ENCODE measurements around the gene C10orf90. TPM values are rescaled to one million over a fixed set of nuclear protein-coding genes. Genes with fewer than 3 reads are reported as not detected.

The C10orf90 gene
- total and polyA plus RNA-seq, 2 experiments from 2014 or later: 0.20 TPM; not detected in 1

GRCh38 chr10:126564326-126564888 lies 106.1 kb downstream of the C10orf90 start:
- Histone ChIP-seq H3K9me2 (replicated peaks; ENCODE audit: insufficient read depth) (no peaks in the 10 kb centered on the region), H3K4me2 (no peak overlapping the region), H3K27ac (no peak overlapping the region), H3K4me1 (ENCODE audit: insufficient read depth) (peaks cover 6% of the 10 kb centered on the region), H3K27me3 (no peaks in the 10 kb centered on the region), H3K79me2 (no peaks in the 10 kb centered on the region), H3K4me3 (no peak overlapping the region), H4K20me1 (ENCODE audit: insufficient read depth, poor library complexity, severe bottlenecking) (no peaks in the 10 kb centered on the region), H3K36me3 (replicated peaks; ENCODE audit: insufficient read depth, low read depth) (no peaks in the 10 kb centered on the region), H2AFZ (no peak overlapping the region), H3K9me3 (ENCODE audit: low read depth) (no peaks in the 10 kb centered on the region)
- WGBS (ENCODE audit: low lambda C conversion rate, missing lambda C conversion rate): 93% methylated on average over 4 of the region's 4 CpGs
- DNase-seq (ENCODE audit: low spot score): no peak
- no peak for TF ChIP-seq CTCF (IDR thresholded peaks at IDR 0.05; ENCODE audit: poor library complexity)
- TF ChIP-seq EZH2 (IDR thresholded peaks at IDR 0.05; ENCODE audit: borderline replicate concordance): no peak
- no peak for TF ChIP-seq EZH2phosphoT487 (IDR thresholded peaks at IDR 0.05; ENCODE audit: low read depth, severe bottlenecking, unreplicated experiment)

- no peaks in the 10 kb centered on the region for H4K20me1 ChIP-seq (ENCODE audit: insufficient read depth, poor library complexity, severe bottlenecking)
- H3K4me1 ChIP-seq (ENCODE audit: insufficient read depth): no peaks in the 10 kb centered on the region
- TF ChIP-seq EZH2 (IDR thresholded peaks at IDR 0.05; ENCODE audit: borderline replicate concordance) (no peak), EZH2phosphoT487 (IDR thresholded peaks at IDR 0.05; ENCODE audit: low read depth, severe bottlenecking, unreplicated experiment) (no peak), CTCF (IDR thresholded peaks at IDR 0.05; ENCODE audit: poor library complexity) (no peak)
- DNase-seq (ENCODE audit: low spot score): no peak
- no peaks in the 10 kb centered on the region for H3K36me3 ChIP-seq (replicated peaks; ENCODE audit: insufficient read depth, low read depth)
- WGBS (ENCODE audit: low lambda C conversion rate, missing lambda C conversion rate): 66% methylated on average over 3 of the region's 3 CpGs
- no peak overlapping the region for H3K27ac ChIP-seq
- H2AFZ ChIP-seq: no peak overlapping the region
- no peaks in the 10 kb centered on the region for H3K79me2 ChIP-seq
- H3K4me3 ChIP-seq: no peak overlapping the region
- no peaks in the 10 kb centered on the region for H3K9me3 ChIP-seq (ENCODE audit: low read depth)
- H3K4me2 ChIP-seq: no peak overlapping the region
- H3K27me3 ChIP-seq: no peaks in the 10 kb centered on the region
- no peaks in the 10 kb centered on the region for H3K9me2 ChIP-seq (replicated peaks; ENCODE audit: insufficient read depth)
These were observed 107.1 kb downstream of the C10orf90 start for GRCh38 chr10:126563361-126563760.

GRCh38 chr10:126561921-126562680 lies 108.4 kb downstream of the C10orf90 start:
- Histone ChIP-seq H3K79me2 (no peaks in the 10 kb centered on the region), H3K9me3 (ENCODE audit: low read depth) (no peaks in the 10 kb centered on the region), H3K36me3 (replicated peaks; ENCODE audit: insufficient read depth, low read depth) (no peaks in the 10 kb centered on the region), H3K4me1 (ENCODE audit: insufficient read depth) (no peaks in the 10 kb centered on the region), H3K4me3 (no peak overlapping the region), H3K27me3 (no peaks in the 10 kb centered on the region), H3K27ac (no peak overlapping the region), H3K9me2 (replicated peaks; ENCODE audit: insufficient read depth) (no peaks in the 10 kb centered on the region), H2AFZ (peak overlapping the region; percentile 76), H4K20me1 (ENCODE audit: insufficient read depth, poor library complexity, severe bottlenecking) (no peaks in the 10 kb centered on the region), H3K4me2 (peak overlapping the region; percentile 71)
- TF ChIP-seq CTCF (IDR thresholded peaks at IDR 0.05; ENCODE audit: poor library complexity) (no peak), EZH2phosphoT487 (IDR thresholded peaks at IDR 0.05; ENCODE audit: low read depth, severe bottlenecking, unreplicated experiment) (no peak), EZH2 (IDR thresholded peaks at IDR 0.05; ENCODE audit: borderline replicate concordance) (no peak)
- 66% methylated on average over 12 of the region's 13 CpGs for WGBS (ENCODE audit: low lambda C conversion rate, missing lambda C conversion rate)
- DNase-seq (ENCODE audit: low spot score): no peak

Measured in hepatocyte (in vitro differentiated cells).